ENCODE results near the gene ZBED2.
"Not testable (repeated sequence)": the region's sequence is repeated elsewhere in the genome, so short reads cannot be mapped to it uniquely, and the experiment has no call there.

Gene ZBED2

DNA sequence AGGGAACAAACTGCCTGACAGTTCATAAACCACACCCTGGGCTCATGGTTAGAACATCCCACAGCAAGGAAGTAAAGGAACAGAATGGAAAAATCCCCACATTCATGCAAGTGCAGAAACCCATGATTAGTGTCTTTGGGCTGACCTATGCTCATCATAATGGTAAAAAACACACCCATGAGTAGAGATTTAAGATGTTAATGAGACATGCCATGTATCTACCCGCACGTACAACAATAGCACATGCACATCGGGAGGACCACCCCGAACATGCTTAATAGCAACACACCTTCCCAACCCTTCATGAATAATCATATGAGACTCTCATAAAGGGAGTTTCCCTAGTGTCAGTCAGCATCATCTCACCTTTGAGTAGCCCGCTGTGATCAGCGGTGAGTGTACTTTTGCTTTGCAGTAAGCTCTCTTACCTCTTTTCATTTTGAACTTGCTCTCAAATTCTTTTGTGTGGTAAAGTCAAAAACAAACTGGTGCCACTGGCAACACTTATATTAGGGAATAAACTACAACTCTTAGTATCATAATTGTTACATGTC is 23.2 kb downstream of the ZBED2 start:
- ChIA-PET POLR2A (no interaction called here), CTCF (no interaction called here)
- TF ChIP-seq FOXM1 (IDR thresholded peaks at IDR 0.05; ENCODE audit: borderline replicate concordance) (no peak), CTBP1 (IDR thresholded peaks at IDR 0.05; ENCODE audit: borderline replicate concordance) (no peak), L3MBTL2 (conservative IDR thresholded peaks at IDR 0.05) (no peak), BHLHE40 (IDR thresholded peaks at IDR 0.05; ENCODE audit: borderline replicate concordance) (no peak), SUZ12 (IDR thresholded peaks at IDR 0.05) (no peak), TARDBP (IDR thresholded peaks at IDR 0.05) (no peak), FOXK2 (IDR thresholded peaks at IDR 0.05) (no peak), SP1 (IDR thresholded peaks at IDR 0.05) (no peak), LEF1 (IDR thresholded peaks at IDR 0.05; ENCODE audit: borderline replicate concordance) (no peak), FOXA1 (IDR thresholded peaks at IDR 0.05) (no peak), ELF4 (IDR thresholded peaks at IDR 0.05) (no peak), ARNT (IDR thresholded peaks at IDR 0.05) (no peak), NFRKB (IDR thresholded peaks at IDR 0.05) (no peak), ZNF384 (IDR thresholded peaks at IDR 0.05) (no peak), HDGF (IDR thresholded peaks at IDR 0.05; ENCODE audit: borderline replicate concordance) (no peak)
- TF ChIP-seq, protein P1, sequence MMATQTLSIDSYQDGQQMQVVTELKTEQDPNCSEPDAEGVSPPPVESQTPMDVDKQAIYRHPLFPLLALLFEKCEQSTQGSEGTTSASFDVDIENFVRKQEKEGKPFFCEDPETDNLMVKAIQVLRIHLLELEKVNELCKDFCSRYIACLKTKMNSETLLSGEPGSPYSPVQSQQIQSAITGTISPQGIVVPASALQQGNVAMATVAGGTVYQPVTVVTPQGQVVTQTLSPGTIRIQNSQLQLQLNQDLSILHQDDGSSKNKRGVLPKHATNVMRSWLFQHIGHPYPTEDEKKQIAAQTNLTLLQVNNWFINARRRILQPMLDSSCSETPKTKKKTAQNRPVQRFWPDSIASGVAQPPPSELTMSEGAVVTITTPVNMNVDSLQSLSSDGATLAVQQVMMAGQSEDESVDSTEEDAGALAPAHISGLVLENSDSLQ (IDR thresholded peaks at IDR 0.05), result no peak
- DNase-seq (ENCODE audit: extremely low spot score), result no peak

DNA sequence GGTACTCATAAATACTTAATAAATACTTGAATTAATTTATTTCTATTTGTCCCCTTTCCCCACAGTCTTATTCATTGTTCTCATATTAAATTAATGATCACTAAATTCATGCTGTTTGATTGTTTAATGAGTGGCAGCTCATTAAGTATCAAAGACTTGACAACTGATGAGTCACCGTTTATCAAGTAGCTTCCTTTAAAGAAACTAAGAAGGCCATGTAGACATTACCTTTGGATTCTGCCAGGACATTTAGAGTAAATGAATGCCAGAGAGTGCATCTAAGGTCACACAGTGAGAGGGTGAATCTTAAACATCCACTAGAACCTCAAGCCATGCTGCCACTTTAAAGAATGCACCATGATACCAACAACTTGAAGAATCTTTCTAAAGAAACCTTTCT is 23.9 kb downstream of the ZBED2 start:
- DNase-seq (ENCODE audit: extremely low spot score), result no peak
- ChIA-PET CTCF (no interaction called here), POLR2A (no interaction called here)
- TF ChIP-seq BHLHE40 (IDR thresholded peaks at IDR 0.05; ENCODE audit: borderline replicate concordance) (no peak), SUZ12 (IDR thresholded peaks at IDR 0.05) (no peak), L3MBTL2 (conservative IDR thresholded peaks at IDR 0.05) (no peak), FOXK2 (IDR thresholded peaks at IDR 0.05) (no peak), NFRKB (IDR thresholded peaks at IDR 0.05) (no peak)
- TF ChIP-seq, protein P1 (IDR thresholded peaks at IDR 0.05), result no peak

DNA sequence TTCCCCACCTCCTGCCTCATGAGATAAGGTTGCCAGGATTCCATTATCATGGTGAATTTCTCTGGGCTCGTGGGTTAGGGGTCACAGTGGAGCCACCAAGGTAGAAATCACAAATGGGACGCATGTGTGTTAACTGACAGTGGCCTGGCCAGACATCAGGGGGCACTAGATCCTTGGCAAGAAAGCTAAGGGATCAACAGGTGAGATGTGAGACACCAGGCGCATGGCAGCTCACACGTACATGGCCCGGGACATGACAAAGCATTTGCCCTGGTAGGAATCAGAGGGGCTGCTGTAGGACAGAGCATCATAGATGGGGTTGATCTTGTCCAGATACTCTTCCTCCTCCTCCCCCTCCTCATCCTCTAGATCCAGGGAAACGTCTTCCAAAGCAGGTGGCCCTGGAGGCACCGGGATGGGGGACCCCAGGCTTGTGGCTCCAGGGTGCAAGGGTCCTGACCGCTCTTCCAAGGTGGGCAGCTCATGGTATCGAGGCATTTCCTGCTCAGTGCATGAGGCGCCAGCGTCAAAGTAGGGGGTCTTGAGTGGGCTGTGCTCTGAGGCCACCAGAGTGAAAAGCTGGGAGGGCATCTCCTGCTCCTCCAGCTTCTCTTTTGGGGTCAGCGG is 24.6 kb downstream of the ZBED2 start:
- POLR2A ChIA-PET, result no interaction called here
- CTCF ChIA-PET, result no interaction called here
- TF ChIP-seq HDGF (IDR thresholded peaks at IDR 0.05; ENCODE audit: borderline replicate concordance), result no peak
- no peak for TF ChIP-seq BHLHE40 (IDR thresholded peaks at IDR 0.05; ENCODE audit: borderline replicate concordance)
- no peak for TF ChIP-seq NFRKB (IDR thresholded peaks at IDR 0.05)
- no peak for DNase-seq (ENCODE audit: extremely low spot score)

DNA sequence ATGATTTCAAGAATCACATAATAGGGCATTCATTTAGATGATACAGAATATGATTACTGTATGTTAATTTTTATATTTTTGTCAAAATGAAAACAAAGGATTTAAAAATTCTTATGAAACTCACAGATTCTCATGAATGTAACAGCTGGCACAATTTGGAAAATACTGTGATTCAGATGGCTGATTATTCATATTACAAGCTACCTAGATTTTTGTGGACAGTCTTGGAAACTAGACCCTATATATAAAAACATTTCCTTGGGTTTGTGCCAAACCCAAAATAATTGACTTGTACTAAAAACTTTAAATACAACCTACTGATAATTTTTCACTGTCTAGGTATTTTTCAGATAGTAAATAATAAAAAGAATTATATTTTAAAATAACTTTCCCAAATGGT is 26.2 kb downstream of the ZBED2 start:
- DNase-seq (ENCODE audit: extremely low spot score), result no peak
- ChIA-PET POLR2A (no interaction called here), CTCF (no interaction called here)
- TF ChIP-seq ZNF384 (IDR thresholded peaks at IDR 0.05), result no peak
- no peak for TF ChIP-seq ARNT (IDR thresholded peaks at IDR 0.05)
- no peak for TF ChIP-seq FOXK2 (IDR thresholded peaks at IDR 0.05)
- TF ChIP-seq SUZ12 (IDR thresholded peaks at IDR 0.05), result no peak
- no peak for TF ChIP-seq TARDBP (IDR thresholded peaks at IDR 0.05)
- no peak for TF ChIP-seq NFRKB (IDR thresholded peaks at IDR 0.05)
- TF ChIP-seq SP1 (IDR thresholded peaks at IDR 0.05), result no peak
- no peak for TF ChIP-seq CTBP1 (IDR thresholded peaks at IDR 0.05; ENCODE audit: borderline replicate concordance)
- no peak for TF ChIP-seq ELF4 (IDR thresholded peaks at IDR 0.05)
- TF ChIP-seq HDGF (IDR thresholded peaks at IDR 0.05; ENCODE audit: borderline replicate concordance), result no peak
- TF ChIP-seq BHLHE40 (IDR thresholded peaks at IDR 0.05; ENCODE audit: borderline replicate concordance), result no peak
- TF ChIP-seq FOXA1 (IDR thresholded peaks at IDR 0.05), result no peak
- no peak for TF ChIP-seq LEF1 (IDR thresholded peaks at IDR 0.05; ENCODE audit: borderline replicate concordance)
- TF ChIP-seq L3MBTL2 (conservative IDR thresholded peaks at IDR 0.05), result no peak
- no peak for TF ChIP-seq FOXM1 (IDR thresholded peaks at IDR 0.05; ENCODE audit: borderline replicate concordance)
- TF ChIP-seq, protein P1 (IDR thresholded peaks at IDR 0.05), result no peak

DNA sequence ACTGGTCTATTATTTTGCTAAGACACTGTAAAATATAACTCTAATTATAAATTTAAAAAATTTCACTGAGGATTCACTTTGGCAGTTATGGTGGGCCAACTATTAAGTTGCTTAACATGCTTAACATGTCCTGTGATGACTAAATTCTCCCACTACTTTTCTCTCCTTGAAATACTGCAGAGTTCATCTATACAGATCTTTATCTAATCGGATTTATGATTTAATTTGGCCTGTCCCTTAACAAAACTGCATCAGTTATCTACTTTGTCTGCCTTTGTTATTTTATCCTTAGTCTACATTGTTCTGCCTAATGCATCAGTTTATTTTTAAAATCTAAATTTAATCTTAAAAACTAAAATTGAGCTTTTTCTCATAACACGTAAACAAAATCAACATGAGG is 26.8 kb downstream of the ZBED2 start:
- ChIA-PET CTCF (no interaction called here), POLR2A (no interaction called here)
- DNase-seq (ENCODE audit: extremely low spot score), result no peak
- no peak for TF ChIP-seq FOXK2 (IDR thresholded peaks at IDR 0.05)
- no peak for TF ChIP-seq L3MBTL2 (conservative IDR thresholded peaks at IDR 0.05)
- TF ChIP-seq, protein P1 (IDR thresholded peaks at IDR 0.05), result no peak
- TF ChIP-seq CTBP1 (IDR thresholded peaks at IDR 0.05; ENCODE audit: borderline replicate concordance), result no peak

DNA sequence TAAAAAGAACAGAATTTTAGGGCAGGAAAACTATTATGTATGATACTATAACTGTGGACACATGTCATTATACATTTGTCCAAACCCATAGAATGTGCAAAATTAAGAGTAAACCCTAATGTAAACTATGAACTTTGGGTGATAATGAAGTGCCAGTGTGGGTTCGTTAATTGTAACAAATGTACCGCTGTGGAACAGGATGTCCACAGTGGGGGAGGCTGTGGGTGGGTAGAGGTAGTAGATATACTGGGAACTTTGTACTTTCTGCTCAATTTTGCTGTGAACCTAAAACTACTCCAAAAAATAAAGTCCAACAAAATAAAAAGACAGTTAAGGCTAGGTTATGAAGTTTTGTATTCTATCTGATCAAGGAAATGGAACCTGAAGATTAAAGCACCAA is 28.3 kb downstream of the ZBED2 start:
- ChIA-PET CTCF (no interaction called here), POLR2A (no interaction called here)
- no peak for TF ChIP-seq TARDBP (IDR thresholded peaks at IDR 0.05)
- no peak for TF ChIP-seq SUZ12 (IDR thresholded peaks at IDR 0.05)
- TF ChIP-seq ZNF384 (IDR thresholded peaks at IDR 0.05), result no peak
- no peak for TF ChIP-seq ARNT (IDR thresholded peaks at IDR 0.05)
- TF ChIP-seq CTBP1 (IDR thresholded peaks at IDR 0.05; ENCODE audit: borderline replicate concordance), result no peak
- TF ChIP-seq NFRKB (IDR thresholded peaks at IDR 0.05), result no peak
- TF ChIP-seq, protein P1 (IDR thresholded peaks at IDR 0.05), result no peak
- no peak for TF ChIP-seq FOXA1 (IDR thresholded peaks at IDR 0.05)
- no peak for TF ChIP-seq L3MBTL2 (conservative IDR thresholded peaks at IDR 0.05)
- no peak for DNase-seq (ENCODE audit: extremely low spot score)

DNA sequence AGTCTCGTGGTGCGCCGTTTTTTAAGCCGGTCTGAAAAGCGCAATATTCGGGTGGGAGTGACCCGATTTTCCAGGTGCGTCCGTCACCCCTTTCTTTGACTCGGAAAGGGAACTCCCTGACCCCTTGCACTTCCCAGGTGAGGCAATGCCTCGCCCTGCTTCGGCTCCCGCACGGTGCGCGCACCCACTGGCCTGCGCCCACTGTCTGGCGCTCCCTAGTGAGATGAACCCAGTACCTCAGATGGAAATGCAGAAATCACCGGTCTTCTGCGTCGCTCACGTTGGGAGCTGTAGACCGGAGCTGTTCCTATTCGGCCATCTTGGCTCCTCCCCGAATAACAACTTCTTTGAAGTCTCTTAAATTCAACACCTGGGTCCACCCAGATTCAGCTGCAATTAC is 33.2 kb downstream of the ZBED2 start:
- DNase-seq (ENCODE audit: extremely low spot score); POLR2A ChIA-PET; CTCF ChIA-PET: not testable (repeated sequence)

Data from HEK293T (cell line).